Body of pancreas (tissue), 4 donors: Measurements from ENCODE around the gene TGFB2. TPM values are rescaled to one million over a fixed set of nuclear protein-coding genes. Genes with fewer than 3 reads are reported as not detected.

Source experiments
- ATAC-seq: fragments of 150-250 bp; one replicate; pipeline ENCODE4 v1.9.1; 2016
- DNase-seq, 4 donors: peaks; one replicate each; pipeline ENCODE4 v3.0.0-alpha.2; 2019
- H3K27ac ChIP-seq, 4 donors: fragments of 200-600 bp; sonication (generic); 1 replicate in 3 of 4; 2 replicates in 1 of 4; pipeline versions ENCODE4 v1.5.1 to v1.6.1; 2016 to 2019; ENCODE audit warnings: mild to moderate bottlenecking in 1 of 4, mixed read lengths in 1 of 4, moderate library complexity in 1 of 4
- H3K27me3 ChIP-seq, 2 donors: fragments of 200-600 bp; sonication (generic); one replicate each; pipeline ENCODE4 v1.6.0; 2016; ENCODE audit warnings: mild to moderate bottlenecking in 1 of 2
- H3K36me3 ChIP-seq, 2 donors: fragments of 200-600 bp; sonication (generic); replicated peaks in 1 of 2; 2 replicates each; pipeline ENCODE4 v1.5.1; 2016; ENCODE audit warnings: low read depth in 2 of 2; ENCODE audit not compliant: insufficient read depth in 1 of 2
- H3K4me1 ChIP-seq: fragments of 200-600 bp; sonication (generic); one replicate; pipeline ENCODE4 v1.6.0; 2016
- H3K4me3 ChIP-seq, 2 donors: fragments of 200-600 bp; sonication (generic); 1 replicate in 1 of 2; 2 replicates in 1 of 2; pipeline ENCODE4 v1.5.1; 2016 to 2019
- H3K9me3 ChIP-seq, 3 donors: fragments of 200-600 bp; sonication (generic); 1 replicate in 2 of 3; 2 replicates in 1 of 3; pipeline ENCODE4 v1.5.1; 2016
- CTCF ChIP-seq, 7 experiments: fragments of 450-650 bp in 4 of 7; fragments of 200-600 bp in 3 of 7; sonication (generic) in 3 of 7; IDR thresholded peaks; one replicate each; pipeline ENCODE4 v1.5.1; 2016 to 2019; ENCODE audit warnings: antibody characterized with exemption in 7 of 7
- POLR2A ChIP-seq, 3 donors: fragments of 450-650 bp; IDR thresholded peaks; one replicate each; pipeline ENCODE4 v1.6.1; 2016; ENCODE audit warnings: antibody characterized with exemption in 3 of 3, mild to moderate bottlenecking in 2 of 3
- WGBS, 2 donors: methylation state at CpG; one replicate each; pipeline ENCODE4 v1.1.5; 2017; 5-methylcytosine and 5-hydroxymethylcytosine counted together
- intact Hi-C: fragments of 100-400 bp; cut with DNase I; formaldehyde crosslinking; loops from one replicate; pipeline ENCODE4 v1.15.1; 2023
- total RNA-seq, 2 donors: library from RNA; depleted of rRNA; stranded (reverse); fragments of >200 nt; gene quantifications; one replicate each; pipeline ENCODE4 v1.1.0, GENCODE V29; 2016

TGFB2 gene
- total RNA-seq, 2 donors from 2014 or later: 4.3 to 4.9 TPM

- Histone ChIP-seq H3K36me3 (no peaks in the 10 kb centered on the region), H3K27me3 (no peaks in the 10 kb centered on the region), H3K9me3 (no peaks in the 10 kb centered on the region), H3K27ac (no peak overlapping the region), H3K4me1 (no peaks in the 10 kb centered on the region), H3K4me3 (no peak overlapping the region)
- WGBS, 2 donors: 82 to 88% methylated on average over 10 of the region's 10 CpGs
- TF ChIP-seq POLR2A (IDR thresholded peaks at IDR 0.05) (no peak), CTCF (IDR thresholded peaks at IDR 0.05) (no peak)
- DNase-seq: no peak
- intact Hi-C loops: no loop called here
- no peak for ATAC-seq
These were observed 68.0 kb downstream of the TGFB2 start for GRCh38 chr1:218413179-218413578.

- Histone ChIP-seq H3K27ac (no peak overlapping the region), H3K9me3 (no peaks in the 10 kb centered on the region), H3K27me3 (no peaks in the 10 kb centered on the region), H3K4me3 (no peak overlapping the region), H3K36me3 (no peaks in the 10 kb centered on the region), H3K4me1 (no peaks in the 10 kb centered on the region)
- ATAC-seq (no peak), DNase-seq (no peak)
- TF ChIP-seq CTCF (IDR thresholded peaks at IDR 0.05) (no peak), POLR2A (IDR thresholded peaks at IDR 0.05) (no peak)
- intact Hi-C loops: no loop called here
- 62 to 67% methylated on average over 6 of the region's 6 CpGs for WGBS, 2 donors
These were observed 69.1 kb downstream of the TGFB2 start for GRCh38 chr1:218414060-218414728.

GRCh38 chr1:218415726-218416125 lies 70.6 kb downstream of the TGFB2 start:
- Histone ChIP-seq H3K4me1 (no peaks in the 10 kb centered on the region), H3K4me3 (no peak overlapping the region), H3K36me3 (no peaks in the 10 kb centered on the region), H3K27ac (no peak overlapping the region), H3K27me3 (no peaks in the 10 kb centered on the region), H3K9me3 (no peaks in the 10 kb centered on the region)
- 94 to 95% methylated on average over 1 of the region's 1 CpG for WGBS, 2 donors
- DNase-seq: no peak
- TF ChIP-seq POLR2A (IDR thresholded peaks at IDR 0.05) (no peak), CTCF (IDR thresholded peaks at IDR 0.05) (no peak)
- intact Hi-C loops: no loop called here
- ATAC-seq: no peak

GRCh38 chr1:218421531-218421930 lies 76.4 kb downstream of the TGFB2 start:
- no peak overlapping the region for H3K27ac ChIP-seq
- no peaks in the 10 kb centered on the region for H3K27me3 ChIP-seq
- intact Hi-C loops: no loop called here
- no peaks in the 10 kb centered on the region for H3K9me3 ChIP-seq
- H3K4me1 ChIP-seq: no peaks in the 10 kb centered on the region
- H3K36me3 ChIP-seq: no peaks in the 10 kb centered on the region
- DNase-seq (no peak), ATAC-seq (no peak)
- H3K4me3 ChIP-seq: no peak overlapping the region
- no peak for TF ChIP-seq POLR2A (IDR thresholded peaks at IDR 0.05)
- no peak for TF ChIP-seq CTCF (IDR thresholded peaks at IDR 0.05)

- Histone ChIP-seq H3K27ac (no peak overlapping the region), H3K9me3 (no peaks in the 10 kb centered on the region), H3K4me1 (no peaks in the 10 kb centered on the region), H3K36me3 (no peaks in the 10 kb centered on the region), H3K4me3 (no peak overlapping the region), H3K27me3 (no peaks in the 10 kb centered on the region)
- ATAC-seq (no peak), DNase-seq (no peak)
- intact Hi-C loops: no loop called here
- TF ChIP-seq CTCF (IDR thresholded peaks at IDR 0.05) (no peak), POLR2A (IDR thresholded peaks at IDR 0.05) (no peak)
These were observed 79.4 kb downstream of the TGFB2 start for GRCh38 chr1:218424502-218424901.
